HG02981 (cell line): ENCODE measurements around the gene PPM1D.

Experiments used
- ATAC-seq: cut with Tn5 transposase; IDR thresholded peaks from one replicate; pipeline ENCODE4 v1.9.1; 2021; ENCODE audit warnings: mild to moderate bottlenecking, moderate library complexity; ENCODE audit not compliant: unreplicated experiment

The PPM1D gene

GRCh38 chr17:60618080-60618479, 18.1 kb downstream of the PPM1D start:
- no peak for ATAC-seq

- no peak for ATAC-seq
Observed at GRCh38 chr17:60618854-60619526, 19.0 kb downstream of the PPM1D start.

- no peak for ATAC-seq
Observed at GRCh38 chr17:60622961-60623360, 23.0 kb downstream of the PPM1D start.

- ATAC-seq = no peak
Observed at GRCh38 chr17:60623415-60623814, 23.4 kb downstream of the PPM1D start.

- ATAC-seq = no peak
Observed at GRCh38 chr17:60627124-60627523, 27.1 kb downstream of the PPM1D start.

GRCh38 chr17:60628252-60628889, 28.4 kb downstream of the PPM1D start:
- ATAC-seq = no peak

- ATAC-seq = no peak
Observed at GRCh38 chr17:60629120-60629519, 29.1 kb downstream of the PPM1D start.

- ATAC-seq = no peak
Observed at GRCh38 chr17:60630352-60630751, 30.4 kb downstream of the PPM1D start.

- ATAC-seq = no peak
Observed at GRCh38 chr17:60631119-60631518, 31.1 kb downstream of the PPM1D start.

- no peak for ATAC-seq
Observed at GRCh38 chr17:60637683-60638082, 37.7 kb downstream of the PPM1D start.

- ATAC-seq = no peak
Observed at GRCh38 chr17:60639019-60639330, 39.0 kb downstream of the PPM1D start.

GRCh38 chr17:60640503-60640902, 40.5 kb downstream of the PPM1D start:
- ATAC-seq = no peak

- ATAC-seq = no peak
Observed at GRCh38 chr17:60641126-60641525, 41.1 kb downstream of the PPM1D start.

- ATAC-seq = no peak
Observed at GRCh38 chr17:60641810-60642220, 41.8 kb downstream of the PPM1D start.

- no peak for ATAC-seq
Observed at GRCh38 chr17:60645918-60646523, 46.0 kb downstream of the PPM1D start.

GRCh38 chr17:60646701-60647100, 46.7 kb downstream of the PPM1D start:
- no peak for ATAC-seq

GRCh38 chr17:60647705-60648104, 47.7 kb downstream of the PPM1D start:
- ATAC-seq = no peak

GRCh38 chr17:60652454-60653247, 52.7 kb downstream of the PPM1D start:
- ATAC-seq = peak; percentile 91

- ATAC-seq = no peak
Observed at GRCh38 chr17:60653569-60653968, 53.6 kb downstream of the PPM1D start.

GRCh38 chr17:60656499-60656898, 56.5 kb downstream of the PPM1D start:
- ATAC-seq = no peak

- ATAC-seq = no peak
Observed at GRCh38 chr17:60659156-60659555, 59.2 kb downstream of the PPM1D start.

- no peak for ATAC-seq
Observed at GRCh38 chr17:60661489-60661888, 61.5 kb downstream of the PPM1D start.
